22Rv1 (cell line): ENCODE measurements around the gene ZNF724.
A peak's percentile ranks its signal among the peaks of the same experiment; 100 is the strongest.
"Not testable (repeated sequence)": the region's sequence is repeated elsewhere in the genome, so short reads cannot be mapped to it uniquely, and the experiment has no call there.

Experiments used
- H3K27ac ChIP-seq: fragments of 450-650 bp; 2 replicates; pipeline ENCODE4 v1.5.1; 2017
- CTCF ChIP-seq: fragments of 450-650 bp; IDR thresholded peaks from 2 replicates; pipeline ENCODE4 v1.5.1; 2017; ENCODE audit warnings: mild to moderate bottlenecking
- ZFX ChIP-seq: fragments of 450-650 bp; IDR thresholded peaks from 2 replicates; pipeline ENCODE4 v1.6.1; 2017; ENCODE audit warnings: antibody characterized with exemption, borderline replicate concordance

ZNF724 gene

GRCh38 chr19:23249911-23250649 is at the start of gene ZNF724:
Gene ZNF724, minus strand, starts transcription at chr19:23250394. Its CDS starts 152 bp downstream, at chr19:23250242.
- peak within 1 kb of the TSS; percentile 95 for H3K27ac ChIP-seq
- TF ChIP-seq ZFX (no peak), CTCF (no peak)

GRCh38 chr19:23294141-23294540 is 43.9 kb upstream of the ZNF724 start:
- H3K27ac ChIP-seq: no peak overlapping the region
- no peak for TF ChIP-seq ZFX
- no peak for TF ChIP-seq CTCF

- H3K27ac ChIP-seq: not testable (repeated sequence)
Observed at GRCh38 chr19:23289966-23290365, 39.8 kb upstream of the ZNF724 start.

GRCh38 chr19:23287620-23288019 is 37.4 kb upstream of the ZNF724 start:
- TF ChIP-seq ZFX (no peak), CTCF (no peak)
- no peak overlapping the region for H3K27ac ChIP-seq

GRCh38 chr19:23286477-23286876 is 36.3 kb upstream of the ZNF724 start:
- TF ChIP-seq ZFX (no peak), CTCF (peak; percentile 38)

GRCh38 chr19:23285948-23286347 is 35.8 kb upstream of the ZNF724 start:
- no peak for TF ChIP-seq ZFX
- no peak for TF ChIP-seq CTCF
- no peak overlapping the region for H3K27ac ChIP-seq

More at GRCh38 chr19:23286477-23286876, 36.3 kb upstream of the ZNF724 start:
- no peak overlapping the region for H3K27ac ChIP-seq

GRCh38 chr19:23285326-23285725 is 35.1 kb upstream of the ZNF724 start:
- not testable (repeated sequence) for H3K27ac ChIP-seq

- TF ChIP-seq ZFX (no peak), CTCF (peak; percentile 80)
- H3K27ac ChIP-seq: no peak overlapping the region
Observed at GRCh38 chr19:23283925-23284324, 33.7 kb upstream of the ZNF724 start.
